NCI-H128 (cell line): ENCODE measurements around the gene MYBPHL.

Experiments
- DNase-seq: peaks from one replicate; lab custom pipeline; 2025; ENCODE audit not compliant: unreplicated experiment; lab: John Stamatoyannopoulos, UW

Gene MYBPHL, protein sequence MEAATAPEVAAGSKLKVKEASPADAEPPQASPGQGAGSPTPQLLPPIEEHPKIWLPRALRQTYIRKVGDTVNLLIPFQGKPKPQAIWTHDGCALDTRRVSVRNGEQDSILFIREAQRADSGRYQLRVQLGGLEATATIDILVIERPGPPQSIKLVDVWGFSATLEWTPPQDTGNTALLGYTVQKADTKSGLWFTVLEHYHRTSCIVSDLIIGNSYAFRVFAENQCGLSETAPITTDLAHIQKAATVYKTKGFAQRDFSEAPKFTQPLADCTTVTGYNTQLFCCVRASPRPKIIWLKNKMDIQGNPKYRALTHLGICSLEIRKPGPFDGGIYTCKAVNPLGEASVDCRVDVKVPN

DNA sequence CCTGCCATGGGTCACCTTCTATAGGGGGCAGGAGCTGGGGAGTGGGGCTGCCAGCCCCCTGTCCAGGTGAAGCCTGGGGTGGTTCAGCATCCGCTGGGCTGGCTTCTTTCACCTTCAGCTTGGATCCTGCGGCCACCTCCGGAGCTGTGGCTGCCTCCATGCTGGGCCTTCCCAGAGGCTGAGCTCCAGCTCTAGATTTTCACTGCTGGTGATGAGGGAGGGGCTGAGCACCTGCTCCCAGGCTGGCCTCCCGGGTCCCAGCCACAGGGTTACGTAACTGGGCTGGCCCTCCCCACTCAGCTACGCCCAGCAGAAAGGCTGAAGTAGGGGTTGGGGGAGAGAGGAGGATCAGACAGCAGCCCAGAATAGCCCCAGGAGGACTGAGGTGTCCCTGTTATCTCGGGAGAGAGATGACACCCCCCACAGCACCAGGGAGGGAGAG lies at the start of gene MYBPHL:
TSS of gene MYBPHL (minus strand) at position 180 of the 442 bp plus-strand sequence. CDS start at position 160, 20 bp downstream.
- DNase-seq = no peak

DNA sequence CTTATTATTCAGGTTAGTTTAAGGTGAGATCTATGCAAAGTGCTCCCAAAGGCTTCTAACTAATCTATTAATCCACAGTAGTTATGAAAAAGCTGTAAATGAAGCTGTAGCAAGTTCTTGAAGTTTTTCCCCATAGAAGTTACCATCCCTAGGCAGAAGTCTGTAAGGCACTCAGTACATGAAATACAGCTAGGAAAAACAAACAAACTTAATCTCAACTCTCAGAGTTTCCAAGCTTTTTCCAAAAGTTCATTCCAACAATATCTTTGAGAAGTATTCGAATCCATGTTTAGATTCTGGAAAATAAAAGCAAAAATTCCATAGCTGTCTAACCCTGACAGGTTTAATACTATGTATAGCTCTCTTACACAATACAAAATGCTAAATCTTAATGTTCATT lies 49.7 kb upstream of the MYBPHL start:
- no peak for DNase-seq

DNA sequence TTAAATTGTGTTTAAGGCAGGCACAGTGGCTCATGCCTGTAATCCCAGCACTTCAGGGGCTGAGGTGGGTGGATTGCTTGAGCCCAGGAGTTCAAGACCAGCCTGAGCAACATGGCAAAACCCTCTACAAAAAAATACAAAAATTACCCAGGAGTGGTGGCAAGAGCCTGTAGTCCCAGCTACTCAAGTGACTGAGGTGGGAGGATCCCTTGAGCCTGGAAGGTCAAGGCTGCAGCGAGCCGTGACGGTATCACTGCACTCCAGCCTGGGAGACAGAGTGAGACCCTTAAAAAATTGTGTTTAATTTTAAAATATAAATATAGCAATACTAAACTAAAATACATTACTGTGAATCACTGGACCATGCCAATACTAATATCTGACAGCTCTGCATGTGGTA lies 48.1 kb upstream of the MYBPHL start:
- DNase-seq = no peak

DNA sequence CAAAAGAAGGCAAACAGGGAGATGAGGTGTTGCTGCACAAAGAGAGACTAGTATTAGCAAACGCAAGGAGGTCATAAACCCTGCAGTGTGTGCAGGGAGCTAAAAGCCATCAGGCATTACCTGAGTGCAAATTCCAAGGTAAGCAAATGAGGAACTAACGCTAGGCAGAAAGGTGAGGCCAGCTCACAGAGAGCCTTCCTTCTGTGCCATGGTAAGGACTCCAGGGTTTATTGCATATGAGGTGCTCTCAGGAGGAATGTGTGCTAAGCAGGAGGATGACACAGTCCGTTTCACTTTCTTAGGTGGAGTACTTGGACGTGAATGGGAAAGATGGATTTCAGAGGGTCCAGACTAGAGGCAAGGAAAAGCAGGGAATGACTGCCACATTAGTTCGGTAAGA lies 44.6 kb upstream of the MYBPHL start:
- DNase-seq = no peak

DNA sequence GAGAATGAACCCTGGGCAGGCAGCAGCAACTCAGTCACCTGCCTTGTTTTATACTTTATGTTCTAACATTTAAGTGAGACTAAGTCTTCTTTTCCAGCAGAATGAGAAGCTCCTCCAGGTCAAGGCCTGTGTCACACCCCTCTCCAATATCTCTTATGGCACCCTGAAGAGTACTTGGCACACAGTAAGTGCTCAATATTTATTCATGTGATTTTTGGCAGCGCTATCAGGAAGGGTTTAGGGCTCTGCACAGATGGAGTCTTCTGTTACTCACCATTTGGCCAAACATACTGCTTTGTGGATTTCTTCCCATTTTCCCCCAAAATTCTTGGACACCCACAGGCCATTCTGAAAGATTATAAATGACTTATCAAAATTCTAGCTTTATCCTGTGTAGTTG lies 43.8 kb upstream of the MYBPHL start:
- no peak for DNase-seq

DNA sequence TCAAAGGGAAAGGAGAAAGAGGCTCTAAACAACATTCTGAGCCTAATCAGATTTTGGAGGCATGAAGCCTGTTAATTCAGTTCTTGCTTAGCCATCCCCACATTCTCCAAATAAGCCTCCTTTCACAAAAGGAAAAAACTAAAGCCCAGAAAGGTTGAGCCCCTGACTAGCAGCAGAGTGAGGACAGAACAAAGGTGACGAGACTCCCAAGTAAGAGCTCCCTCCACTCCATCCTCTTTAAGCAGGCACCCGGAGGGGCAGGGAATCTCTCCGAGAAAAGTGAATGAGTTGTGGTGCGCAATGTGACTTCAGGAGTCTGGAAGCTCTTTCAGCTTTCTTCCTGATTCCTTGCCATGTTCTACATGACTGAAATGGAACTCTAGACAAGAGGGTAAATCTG lies 43.4 kb upstream of the MYBPHL start:
- DNase-seq = no peak

DNA sequence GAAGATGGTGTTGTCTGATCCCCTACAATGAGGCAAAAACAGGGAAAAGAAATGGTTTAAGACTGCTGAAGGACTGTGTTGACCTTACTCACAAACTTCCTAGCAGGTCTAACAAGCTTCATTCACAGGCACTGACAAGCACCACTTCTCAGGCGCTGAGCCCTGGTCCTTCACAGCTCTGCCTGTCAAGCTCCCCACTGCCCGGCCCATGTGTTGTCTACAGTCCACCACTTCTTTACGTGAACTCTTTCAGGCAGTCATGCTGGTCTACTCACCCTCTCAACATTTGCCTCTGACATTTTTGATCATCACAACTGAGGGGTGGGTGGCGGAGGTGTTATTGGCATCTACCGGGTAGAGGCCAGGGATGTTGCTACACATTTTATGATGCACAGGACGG lies 40.7 kb upstream of the MYBPHL start:
- DNase-seq = no peak

DNA sequence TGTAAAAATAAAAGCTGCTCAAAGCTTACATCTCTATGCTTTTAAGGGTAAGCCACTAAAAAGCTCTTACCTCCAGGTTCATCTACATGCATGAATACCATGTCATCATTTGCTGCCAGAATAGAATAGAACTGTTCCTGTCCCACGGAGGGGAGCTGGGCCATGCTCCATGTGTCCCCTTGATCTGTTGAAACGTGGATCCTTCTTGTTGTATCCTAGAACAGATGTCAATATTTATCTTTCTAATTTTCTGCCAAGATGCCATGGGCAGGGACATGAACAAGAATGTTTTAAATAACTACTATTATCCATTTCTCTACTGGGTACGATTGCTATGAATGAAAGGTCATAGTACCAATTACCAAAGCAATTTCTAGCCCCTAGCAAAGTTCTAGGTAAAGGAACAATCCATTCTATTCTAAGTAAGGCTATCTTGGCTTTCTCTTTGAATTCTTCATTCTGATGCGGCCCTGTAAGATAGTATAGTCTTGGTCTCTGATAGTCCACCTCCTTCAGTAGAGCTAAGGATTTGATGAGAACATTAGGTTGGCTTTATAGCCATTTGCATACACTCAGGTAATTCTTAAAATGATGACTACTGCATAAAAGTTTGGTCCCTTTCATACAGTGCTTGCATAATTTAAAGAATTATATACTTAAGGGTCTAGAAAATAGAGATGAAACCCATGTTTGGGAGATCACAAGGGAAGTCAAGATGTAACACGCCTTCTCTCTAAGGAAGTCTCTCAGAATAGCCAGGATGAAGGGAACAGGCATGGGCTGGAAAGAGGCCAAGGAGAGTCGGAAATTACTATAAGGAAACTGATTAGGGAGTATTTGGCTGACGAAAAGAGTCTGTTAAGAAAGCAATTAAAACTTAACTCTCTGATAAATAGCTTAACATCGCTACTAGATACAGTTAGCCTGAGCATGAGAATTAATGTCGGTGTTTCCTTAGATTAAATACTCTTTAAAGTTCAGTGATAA lies 35.4 kb upstream of the MYBPHL start:
- DNase-seq = no peak

DNA sequence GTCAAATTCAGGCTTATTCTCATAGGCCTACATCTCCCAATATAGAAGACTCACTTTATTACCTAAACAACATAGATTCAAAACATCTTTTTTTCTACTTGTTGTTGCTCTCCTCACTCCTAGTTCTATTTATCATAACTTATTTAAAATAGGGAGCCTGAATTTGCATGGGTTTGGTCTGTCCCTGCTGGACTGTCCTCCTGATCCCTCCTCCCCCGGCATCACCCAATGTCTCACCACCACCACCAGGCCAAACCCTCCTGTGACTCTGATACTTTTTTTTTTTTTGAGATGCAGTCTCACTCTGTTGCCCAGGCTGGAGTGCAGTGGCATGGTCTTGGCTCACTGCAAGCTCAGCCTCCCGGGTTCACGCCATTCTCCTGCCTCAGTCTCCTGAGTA lies 31.8 kb upstream of the MYBPHL start:
- DNase-seq = no peak

DNA sequence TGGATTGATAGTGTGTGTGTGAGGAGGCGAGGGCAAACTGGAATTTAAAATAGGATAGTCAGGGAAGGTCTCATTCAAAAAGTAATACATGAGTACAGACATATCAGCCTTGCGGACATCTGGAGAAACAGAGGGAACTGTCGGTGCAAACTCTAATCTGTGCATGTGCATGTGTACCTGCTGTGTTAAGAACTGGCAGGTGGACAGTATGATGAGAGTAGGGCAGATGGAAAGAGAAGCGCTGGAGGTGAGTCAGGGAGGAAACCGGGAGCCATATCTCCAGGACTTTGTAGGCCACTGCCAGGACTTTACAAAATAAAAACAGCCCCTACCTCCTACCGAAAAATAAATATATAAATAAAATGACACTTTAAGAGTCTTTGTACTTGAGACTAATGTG lies 31.3 kb upstream of the MYBPHL start:
- DNase-seq = no peak

DNA sequence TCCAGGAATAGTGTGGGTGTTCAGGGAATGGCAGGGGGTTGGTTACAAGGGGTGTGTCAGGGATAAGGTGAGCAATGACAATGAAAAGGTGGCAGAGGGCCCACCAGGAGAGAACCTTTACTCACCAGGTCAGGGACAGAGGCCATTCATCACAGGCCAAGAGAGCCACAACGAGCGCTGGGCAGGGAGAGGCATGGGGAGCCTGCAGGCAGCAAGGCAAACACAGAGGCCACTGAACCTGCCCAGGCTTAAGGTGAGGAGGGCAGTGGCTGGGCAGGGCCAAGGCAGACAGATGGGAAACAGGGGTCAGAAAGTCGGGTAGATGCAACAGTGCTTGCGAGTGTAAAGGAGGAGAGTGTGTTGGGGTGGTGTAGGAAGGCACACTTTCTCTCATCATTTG lies 28.3 kb upstream of the MYBPHL start:
- no peak for DNase-seq

DNA sequence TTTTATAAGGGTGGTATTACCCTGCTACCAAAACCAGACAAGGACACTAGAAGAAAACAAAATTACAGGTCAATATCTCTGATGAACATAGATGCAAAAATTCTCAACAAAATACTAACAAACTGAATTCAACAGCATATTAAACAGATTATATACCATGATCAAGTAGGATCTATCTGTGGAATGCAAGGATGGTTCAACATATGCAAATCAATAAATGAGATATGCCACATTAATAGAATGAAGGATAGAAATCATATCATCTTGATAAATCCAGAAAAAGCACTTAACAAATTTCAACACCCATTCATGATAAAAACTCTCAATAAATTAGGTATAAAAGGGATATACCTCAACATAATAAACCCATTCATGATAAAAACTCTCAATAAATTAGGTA lies 24.3 kb upstream of the MYBPHL start:
- no peak for DNase-seq

DNA sequence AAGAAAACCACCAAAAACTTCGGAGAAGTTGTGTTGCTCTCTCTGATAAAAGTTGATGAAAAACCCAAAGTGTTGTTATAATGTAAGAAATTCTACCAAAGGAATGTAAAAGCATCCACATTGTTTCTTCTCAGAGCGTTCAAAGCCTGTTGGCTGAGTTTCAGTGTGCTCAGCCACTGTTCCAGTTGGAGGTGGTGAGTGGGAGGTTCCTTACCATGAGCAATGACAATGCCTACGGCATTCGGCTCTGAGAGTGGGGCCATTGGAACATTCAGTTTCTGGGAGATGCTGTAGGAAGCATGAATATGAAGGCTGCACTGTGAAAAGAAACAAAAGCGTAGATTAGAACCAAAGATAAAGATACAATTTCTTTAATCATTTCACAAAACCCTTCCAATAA lies 20.5 kb upstream of the MYBPHL start:
- DNase-seq = no peak

DNA sequence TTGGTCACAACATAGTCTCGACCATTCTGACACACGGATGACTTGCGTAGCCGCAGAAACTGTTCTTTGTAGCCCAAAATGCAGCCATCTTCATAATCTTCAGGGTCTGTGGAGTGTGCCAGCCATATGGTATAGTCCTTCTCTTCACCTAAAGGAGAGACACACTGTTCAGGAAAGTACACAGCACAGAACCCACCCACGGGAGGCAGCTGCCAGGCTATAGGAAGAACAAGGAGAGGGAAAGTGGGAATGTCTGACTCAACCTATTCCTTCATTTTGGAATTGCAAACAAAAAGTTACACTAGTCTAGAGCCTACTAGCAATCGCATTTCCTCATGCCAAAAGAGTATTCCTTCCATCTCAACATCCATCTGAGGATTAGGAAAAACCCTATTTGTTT lies 16.2 kb upstream of the MYBPHL start:
- DNase-seq = no peak

DNA sequence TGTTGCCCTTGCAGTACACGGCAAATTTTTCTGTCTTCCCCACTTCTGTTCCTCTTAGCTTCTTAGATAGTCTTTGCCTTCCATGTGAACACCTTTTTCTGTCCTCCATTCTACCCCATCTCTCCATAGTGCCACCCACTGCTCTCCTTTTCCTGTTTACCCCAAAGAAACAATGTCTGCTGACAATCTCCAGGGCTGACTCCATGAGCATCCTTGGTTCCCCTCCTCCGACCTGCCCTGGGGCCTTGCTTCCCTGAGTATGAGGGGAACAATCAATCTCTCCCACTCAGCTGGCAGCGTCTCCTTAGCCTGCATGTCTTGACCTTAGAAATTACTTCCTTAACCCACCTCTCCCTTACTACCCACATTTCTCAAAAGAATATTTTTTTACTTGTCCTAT lies 12.3 kb upstream of the MYBPHL start:
- DNase-seq = no peak

DNA sequence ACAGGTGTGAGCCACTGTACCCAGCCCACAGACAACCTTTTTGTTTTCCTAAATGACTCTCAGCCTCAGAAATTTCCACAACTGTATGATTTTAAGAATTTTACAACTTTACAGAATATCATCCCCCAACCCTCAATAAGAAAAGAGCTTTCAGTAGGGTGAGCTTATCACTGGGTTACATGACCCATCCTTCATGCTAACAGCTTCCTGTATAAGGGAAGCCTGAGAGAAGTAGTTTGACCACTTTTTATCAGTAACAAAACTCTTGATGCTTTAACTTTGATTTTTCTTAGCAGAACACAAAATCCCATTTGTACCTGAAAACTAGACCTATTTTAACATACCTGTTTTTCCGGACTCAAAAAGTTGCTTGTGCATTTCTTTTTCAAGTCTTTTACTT lies 9.7 kb upstream of the MYBPHL start:
- no peak for DNase-seq

DNA sequence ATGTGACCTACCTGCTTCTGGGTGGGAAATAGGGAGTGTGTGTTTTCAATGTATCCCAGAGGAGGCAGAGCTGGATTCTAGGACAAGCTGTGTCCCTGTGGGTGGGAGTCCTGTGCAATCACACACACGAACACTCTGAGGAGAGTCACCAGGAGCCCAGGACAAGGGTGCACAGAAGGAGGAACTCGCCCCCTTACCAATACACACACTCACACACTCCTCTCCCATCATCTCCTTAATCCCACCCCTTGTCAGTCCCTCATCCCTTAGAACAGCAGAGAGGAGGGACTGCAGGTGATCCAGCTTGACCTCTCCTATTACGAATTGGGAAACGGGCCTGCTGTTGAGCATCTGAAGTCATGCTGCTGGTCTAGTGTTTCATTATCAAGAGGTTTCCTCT lies 8.5 kb upstream of the MYBPHL start:
- no peak for DNase-seq

DNA sequence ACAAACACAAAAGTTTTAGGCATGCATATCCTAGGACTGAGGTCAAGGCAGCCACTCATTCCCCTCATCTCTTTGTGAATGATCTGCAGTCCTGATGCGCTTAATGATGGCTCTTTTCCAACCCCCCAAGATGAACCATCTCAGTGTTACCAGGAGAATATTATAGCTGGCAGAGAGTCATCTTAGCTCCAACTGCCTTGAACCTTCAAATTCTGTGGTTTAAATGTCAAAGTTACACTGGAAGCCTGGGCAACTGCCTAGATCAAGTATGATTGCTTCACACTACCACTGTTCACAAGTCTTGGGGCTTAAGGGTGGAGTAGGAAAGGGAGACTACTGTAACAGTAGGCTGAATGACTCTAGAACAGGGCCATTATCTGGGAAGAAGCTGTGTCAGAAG lies 8.0 kb upstream of the MYBPHL start:
- DNase-seq = no peak

DNA sequence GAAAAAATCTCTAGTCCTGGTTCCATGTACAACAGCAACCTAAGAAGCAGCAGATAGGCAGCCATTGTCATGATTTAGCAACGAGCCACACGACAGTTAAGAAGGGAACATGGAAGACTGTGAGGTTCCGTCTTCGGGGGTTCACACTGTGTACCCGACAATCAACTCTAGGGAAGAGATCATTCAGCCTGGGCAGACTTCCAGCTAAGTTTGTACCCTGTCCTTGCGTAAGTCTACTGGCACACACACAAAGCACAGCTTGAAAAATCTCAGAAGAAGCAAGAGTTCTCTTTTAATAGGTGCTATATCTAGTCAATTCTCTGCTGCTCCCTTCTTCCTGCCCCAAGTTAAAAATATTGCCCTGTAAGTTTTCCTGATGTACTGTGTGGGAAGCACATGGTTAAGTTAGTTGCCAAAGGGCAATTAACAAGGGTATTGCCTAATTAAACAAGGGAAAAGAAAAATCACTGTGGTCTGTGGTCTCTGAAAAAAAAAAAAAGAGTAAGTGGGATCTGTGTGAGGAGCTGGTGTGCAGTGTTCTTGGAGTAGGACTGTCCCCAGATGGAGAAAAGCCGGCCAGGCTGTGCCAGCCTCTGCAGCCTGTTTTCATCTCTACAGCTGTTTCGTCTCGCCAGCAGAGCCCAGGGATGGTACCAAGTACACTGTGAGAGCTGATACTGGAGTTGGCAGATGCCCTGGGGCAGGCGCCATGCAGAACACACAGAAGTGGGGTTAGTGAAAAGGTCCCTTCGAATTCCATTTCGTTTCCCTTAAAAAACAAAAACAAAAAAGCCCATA lies 6.4 kb upstream of the MYBPHL start:
- DNase-seq = no peak

DNA sequence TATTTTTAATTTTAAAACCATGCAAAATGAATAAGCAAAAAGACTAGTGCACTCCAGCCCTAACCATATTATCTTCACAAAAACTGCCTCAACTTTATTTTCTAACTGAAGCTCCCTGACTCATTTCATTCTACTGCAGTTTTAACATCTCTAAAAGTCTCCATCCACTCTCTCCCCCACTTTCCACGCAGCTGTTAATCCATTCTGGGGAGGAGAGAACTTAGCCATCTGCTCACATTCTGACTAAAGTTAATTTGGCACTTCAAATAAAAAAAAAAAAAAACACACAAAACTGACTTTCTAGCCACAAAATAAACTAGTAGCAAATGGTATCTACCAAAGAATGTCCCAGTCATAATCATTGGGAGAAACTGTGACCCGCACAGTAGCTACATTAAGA lies 5.4 kb upstream of the MYBPHL start:
- no peak for DNase-seq

DNA sequence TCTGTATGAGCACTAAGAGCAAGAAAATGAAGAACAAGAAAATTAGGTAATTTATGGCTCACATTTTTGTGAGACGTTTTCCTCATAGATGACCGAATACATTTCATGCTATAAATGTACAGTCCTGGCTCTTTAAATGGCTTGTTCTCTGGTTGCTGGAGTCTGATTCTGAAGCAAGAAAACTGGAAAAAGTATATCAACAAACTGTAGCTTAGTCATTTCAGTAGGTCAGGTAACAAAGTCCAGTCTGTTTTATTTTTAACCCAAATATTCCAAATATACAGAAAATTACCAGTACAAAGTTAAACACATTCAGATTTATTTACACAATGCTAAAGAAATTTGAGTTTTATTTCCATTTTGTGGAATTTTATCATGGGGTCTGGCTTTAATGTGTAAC lies 2.5 kb upstream of the MYBPHL start:
- no peak for DNase-seq
